Bronchial epithelial cell (primary cell): Measurements from ENCODE around the gene TMEM260. TPM values are rescaled to one million over a fixed set of nuclear protein-coding genes. Genes with fewer than 3 reads are reported as not detected.

ENCODE experiments used
- DNase-seq: peaks from one replicate; pipeline ENCODE4 v3.0.0-alpha.2; 2010; ENCODE audit warnings: low read depth
- FAIRE-seq: peaks from 2 replicates; lab custom pipeline; 2011; peaks lifted over from hg19 to GRCh38; lab: Jason Lieb, UNC
- H3K27me3 ChIP-seq: 2 replicates; pipeline ENCODE4 v1.5.1; 2011; ENCODE audit warnings: low read length; ENCODE audit not compliant: control insufficient read depth, insufficient read depth
- H3K36me3 ChIP-seq: 2 replicates; pipeline ENCODE4 v1.5.1; 2011; ENCODE audit warnings: low read length; ENCODE audit not compliant: control insufficient read depth, insufficient read depth
- H3K4me3 ChIP-seq: 2 replicates; pipeline ENCODE4 v1.5.1; 2011; ENCODE audit warnings: mild to moderate bottlenecking, low read depth, low read length, control low read depth
- total RNA-seq: library from RNA; depleted of rRNA; stranded (reverse); fragments of >200 nt; gene quantifications from 2 replicates; pipeline ENCODE4 v1.2.1, GENCODE V29; 2014
- TF ChIP-seq, protein P1 (sequence below): IDR thresholded peaks from 2 replicates; pipeline ENCODE4 v1.5.1; 2011; ENCODE audit warnings: mild to moderate bottlenecking, moderate library complexity, low read length, control low read depth, inconsistent platforms; ENCODE audit not compliant: insufficient read depth, severe bottlenecking

The TMEM260 gene
- total RNA-seq, 1 donor from 2014 or later = 19.5 TPM

DNA sequence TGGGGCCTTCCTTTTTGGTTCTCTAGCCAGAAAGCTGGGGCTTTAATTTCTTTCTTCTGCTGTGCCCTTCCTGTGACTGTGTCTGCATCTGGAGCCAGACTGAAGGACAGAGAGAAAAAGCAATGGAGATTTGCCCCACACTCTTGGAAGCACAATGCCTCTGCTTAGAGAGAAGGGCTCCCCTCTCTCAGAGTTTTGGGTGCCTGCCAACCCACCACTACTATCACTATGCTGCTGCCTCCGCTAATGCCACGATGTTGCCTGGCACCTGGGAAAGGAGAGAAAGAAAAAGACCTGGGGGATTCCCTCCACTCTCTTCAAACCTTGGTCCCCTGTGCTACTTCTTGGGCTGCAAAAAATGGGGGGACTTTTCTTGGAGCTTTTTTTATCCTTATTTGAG, 52.6 kb downstream of the TMEM260 start:
- H3K4me3 ChIP-seq = no peak overlapping the region
- FAIRE-seq (no peak), DNase-seq (no peak)
- H3K27me3 ChIP-seq = no peaks in the 10 kb centered on the region
- TF ChIP-seq, protein P1, sequence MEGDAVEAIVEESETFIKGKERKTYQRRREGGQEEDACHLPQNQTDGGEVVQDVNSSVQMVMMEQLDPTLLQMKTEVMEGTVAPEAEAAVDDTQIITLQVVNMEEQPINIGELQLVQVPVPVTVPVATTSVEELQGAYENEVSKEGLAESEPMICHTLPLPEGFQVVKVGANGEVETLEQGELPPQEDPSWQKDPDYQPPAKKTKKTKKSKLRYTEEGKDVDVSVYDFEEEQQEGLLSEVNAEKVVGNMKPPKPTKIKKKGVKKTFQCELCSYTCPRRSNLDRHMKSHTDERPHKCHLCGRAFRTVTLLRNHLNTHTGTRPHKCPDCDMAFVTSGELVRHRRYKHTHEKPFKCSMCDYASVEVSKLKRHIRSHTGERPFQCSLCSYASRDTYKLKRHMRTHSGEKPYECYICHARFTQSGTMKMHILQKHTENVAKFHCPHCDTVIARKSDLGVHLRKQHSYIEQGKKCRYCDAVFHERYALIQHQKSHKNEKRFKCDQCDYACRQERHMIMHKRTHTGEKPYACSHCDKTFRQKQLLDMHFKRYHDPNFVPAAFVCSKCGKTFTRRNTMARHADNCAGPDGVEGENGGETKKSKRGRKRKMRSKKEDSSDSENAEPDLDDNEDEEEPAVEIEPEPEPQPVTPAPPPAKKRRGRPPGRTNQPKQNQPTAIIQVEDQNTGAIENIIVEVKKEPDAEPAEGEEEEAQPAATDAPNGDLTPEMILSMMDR = no peak
- peaks cover 17% of the 10 kb centered on the region for H3K36me3 ChIP-seq

- no peak for DNase-seq
- FAIRE-seq = no peak
- H3K27me3 ChIP-seq = no peaks in the 10 kb centered on the region
- H3K4me3 ChIP-seq = no peak overlapping the region
- TF ChIP-seq, protein P1 = no peak
- H3K36me3 ChIP-seq = peaks cover 24% of the 10 kb centered on the region
Measured at GRCh38 chr14:56633544-56633943, 53.9 kb downstream of the TMEM260 start.

GRCh38 chr14:56635041-56635440, 55.4 kb downstream of the TMEM260 start:
- no peak for DNase-seq
- no peak for FAIRE-seq
- H3K27me3 ChIP-seq = no peaks in the 10 kb centered on the region
- TF ChIP-seq, protein P1 = no peak
- peaks cover 24% of the 10 kb centered on the region for H3K36me3 ChIP-seq
- H3K4me3 ChIP-seq = no peak overlapping the region

GRCh38 chr14:56647493-56647892, 67.9 kb downstream of the TMEM260 start:
- DNase-seq (no peak), FAIRE-seq (no peak)
- TF ChIP-seq, protein P1 = no peak
- Histone ChIP-seq H3K4me3 (no peak overlapping the region), H3K36me3 (no peaks in the 10 kb centered on the region), H3K27me3 (no peaks in the 10 kb centered on the region)

DNA sequence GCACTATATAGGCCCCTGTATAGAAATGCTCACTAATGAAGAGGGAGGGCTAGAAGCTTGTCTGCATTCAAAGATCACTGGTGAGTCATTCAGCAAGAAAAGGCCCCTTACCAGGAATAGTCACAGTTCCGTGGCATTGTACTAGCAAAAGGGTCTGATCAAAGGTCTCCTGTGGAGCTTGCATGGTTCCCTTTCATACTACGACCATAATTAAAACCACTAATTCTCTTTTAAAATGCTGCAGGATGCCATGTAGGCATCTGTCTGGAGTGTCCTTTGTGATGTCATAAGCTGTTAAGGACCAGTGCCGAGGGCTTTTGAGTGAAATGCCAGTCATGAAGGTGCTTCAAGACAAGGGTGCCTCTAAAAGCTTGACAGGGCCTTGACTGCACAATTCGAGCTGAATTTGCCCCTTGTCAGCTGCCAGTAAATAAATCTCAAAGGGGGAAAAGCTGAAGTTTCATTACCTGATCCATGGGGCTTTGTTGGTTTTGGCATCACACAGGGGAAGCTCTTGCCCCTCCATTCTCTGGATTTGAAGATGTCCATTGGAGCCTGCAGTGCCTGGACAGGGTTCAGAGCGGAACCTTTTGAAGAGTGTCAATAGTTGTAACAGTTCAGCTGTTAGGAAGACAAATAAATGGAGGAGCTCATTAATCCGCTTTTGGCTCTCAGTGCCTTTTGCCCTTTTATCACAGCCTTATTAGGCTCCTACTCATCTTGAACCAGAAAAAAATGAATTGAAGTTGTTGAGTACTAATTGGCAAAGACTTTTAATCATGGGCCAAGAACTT, 69.1 kb downstream of the TMEM260 start:
- no peaks in the 10 kb centered on the region for H3K36me3 ChIP-seq
- TF ChIP-seq, protein P1 = no peak
- H3K27me3 ChIP-seq = no peaks in the 10 kb centered on the region
- FAIRE-seq (no peak), DNase-seq (no peak)
- H3K4me3 ChIP-seq = no peak overlapping the region
